ENCODE measurements around the gene CCDC116.
"Not testable (repeated sequence)": the region's sequence is repeated elsewhere in the genome, so short reads cannot be mapped to it uniquely, and the experiment has no call there.

CCDC116 gene

DNA sequence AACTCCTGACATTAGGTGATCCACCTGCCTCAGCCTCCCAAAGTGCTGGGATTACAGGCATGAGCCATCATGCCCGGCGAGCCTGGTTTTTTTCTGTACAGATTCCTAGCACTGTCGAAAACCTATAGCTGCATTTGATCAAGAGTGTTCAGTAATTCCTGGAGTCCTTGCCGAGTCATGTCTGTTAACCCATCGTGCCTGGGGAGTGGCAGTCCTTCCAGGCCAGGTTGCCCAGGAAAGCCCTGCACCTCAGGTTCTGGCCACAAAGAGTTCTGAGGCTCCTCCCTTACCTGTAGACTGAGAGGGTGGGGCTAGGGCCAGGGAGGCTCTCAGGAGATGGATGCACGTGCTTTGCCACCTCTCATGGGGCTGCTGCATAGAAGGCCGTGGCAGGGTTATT, 19.7 kb upstream of the CCDC116 start:
- peaks cover 48% of the 10 kb centered on the region for H3K36me3 ChIP-seq (ENCODE audit: control insufficient read depth, insufficient read depth, low read length)
- no peaks in the 10 kb centered on the region for H3K4me1 ChIP-seq (ENCODE audit: control insufficient read depth, insufficient read depth, low read length)
- no peaks in the 10 kb centered on the region for H3K9me3 ChIP-seq (ENCODE audit: control insufficient read depth, insufficient read depth, low read depth, low read length)
- no peak overlapping the region for H3K4me3 ChIP-seq (ENCODE audit: low read depth, low read length)
- H3K9ac ChIP-seq (ENCODE audit: low read length), result no peak overlapping the region
- H3K27me3 ChIP-seq (ENCODE audit: control insufficient read depth, insufficient read depth, low read length), result no peaks in the 10 kb centered on the region
- H3K27ac ChIP-seq (ENCODE audit: low read depth, low read length), result no peak overlapping the region

DNA sequence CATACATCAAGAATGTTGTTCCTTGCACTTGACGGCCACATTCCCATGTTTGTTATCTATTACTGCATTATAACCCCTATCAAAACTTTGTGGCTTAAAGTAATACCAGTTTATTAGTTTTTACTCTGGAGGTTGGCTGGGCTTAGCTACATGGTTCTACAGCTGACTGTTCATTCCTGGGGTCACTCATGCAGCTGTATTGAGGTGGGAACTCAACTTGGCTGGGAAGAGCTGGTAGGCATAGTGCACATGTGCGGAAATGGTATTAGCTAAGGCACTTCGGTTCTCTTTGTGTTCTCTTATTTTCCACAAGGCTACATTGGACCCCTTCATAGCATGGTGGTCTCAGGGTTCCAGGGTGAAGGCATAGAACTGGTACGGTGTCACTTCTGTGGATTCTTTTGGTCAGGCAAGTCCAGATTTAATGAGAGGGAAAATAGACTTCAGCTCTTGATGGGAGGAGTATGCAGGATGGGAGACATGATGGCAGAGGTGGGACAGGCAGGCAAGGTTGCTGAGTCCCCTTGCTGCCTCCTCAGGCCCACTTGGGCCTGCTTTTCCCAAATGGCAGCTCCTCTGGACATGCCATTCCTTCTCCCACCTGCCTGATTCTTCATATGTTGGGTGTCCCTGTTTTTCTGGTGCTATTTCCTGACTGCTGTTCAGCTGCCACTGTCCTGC, 18.9 kb upstream of the CCDC116 start:
- no peak overlapping the region for H3K9ac ChIP-seq (ENCODE audit: low read length)
- no peaks in the 10 kb centered on the region for H3K27me3 ChIP-seq (ENCODE audit: control insufficient read depth, insufficient read depth, low read length)
- H3K4me3 ChIP-seq (ENCODE audit: low read depth, low read length), result no peak overlapping the region
- no peak overlapping the region for H3K27ac ChIP-seq (ENCODE audit: low read depth, low read length)
- peaks cover 49% of the 10 kb centered on the region for H3K36me3 ChIP-seq (ENCODE audit: control insufficient read depth, insufficient read depth, low read length)
- no peaks in the 10 kb centered on the region for H3K9me3 ChIP-seq (ENCODE audit: control insufficient read depth, insufficient read depth, low read depth, low read length)
- no peaks in the 10 kb centered on the region for H3K4me1 ChIP-seq (ENCODE audit: control insufficient read depth, insufficient read depth, low read length)

DNA sequence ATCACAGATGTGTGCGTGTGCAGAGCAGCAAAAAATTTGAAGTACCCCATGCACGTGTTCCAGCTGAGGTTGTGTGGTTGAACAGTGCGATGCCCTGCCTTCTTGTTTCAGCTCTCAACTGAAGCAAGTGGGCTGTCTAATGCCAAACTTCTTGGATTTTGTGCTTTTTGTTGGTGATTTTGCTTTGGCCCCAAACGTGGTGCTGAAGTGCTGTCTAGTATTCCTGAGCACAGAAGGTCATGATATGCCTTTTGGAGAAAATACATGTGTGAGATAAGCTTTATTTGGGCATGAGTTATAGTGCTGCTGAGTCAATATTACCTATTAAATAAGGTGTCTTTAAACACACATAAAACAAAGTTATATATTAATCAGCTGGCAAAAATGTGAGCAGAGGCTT, 16.8 kb upstream of the CCDC116 start:
- Histone ChIP-seq H3K27ac (ENCODE audit: low read depth, low read length) (no peak overlapping the region), H3K36me3 (ENCODE audit: control insufficient read depth, insufficient read depth, low read length) (peaks cover 51% of the 10 kb centered on the region), H3K4me3 (ENCODE audit: low read depth, low read length) (no peak overlapping the region), H3K27me3 (ENCODE audit: control insufficient read depth, insufficient read depth, low read length) (no peaks in the 10 kb centered on the region), H3K9me3 (ENCODE audit: control insufficient read depth, insufficient read depth, low read depth, low read length) (no peaks in the 10 kb centered on the region), H3K4me1 (ENCODE audit: control insufficient read depth, insufficient read depth, low read length) (no peaks in the 10 kb centered on the region), H3K9ac (ENCODE audit: low read length) (no peak overlapping the region)

DNA sequence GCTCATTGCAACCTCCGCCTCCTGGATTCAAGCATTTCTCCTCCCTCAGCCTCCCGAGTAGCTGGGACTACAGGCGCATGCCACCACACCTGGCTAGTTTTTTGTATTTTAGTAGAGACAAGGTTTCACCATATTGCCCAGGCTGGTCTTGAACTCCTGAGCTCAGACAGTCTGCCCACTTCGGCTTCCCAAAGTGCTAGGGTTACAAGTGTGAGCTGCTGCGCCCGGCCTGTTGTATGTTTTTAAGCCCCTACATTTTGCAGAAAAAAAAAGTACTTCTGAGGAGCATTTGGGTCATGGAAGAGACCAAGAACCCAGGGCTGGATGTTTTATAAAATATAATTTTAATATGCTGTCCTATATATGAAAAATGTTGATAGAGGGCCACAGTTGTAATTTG, 15.2 kb upstream of the CCDC116 start:
- H3K27ac ChIP-seq (ENCODE audit: low read depth, low read length); H3K4me1 ChIP-seq (ENCODE audit: control insufficient read depth, insufficient read depth, low read length); H3K9ac ChIP-seq (ENCODE audit: low read length); H3K4me3 ChIP-seq (ENCODE audit: low read depth, low read length); H3K9me3 ChIP-seq (ENCODE audit: control insufficient read depth, insufficient read depth, low read depth, low read length); H3K27me3 ChIP-seq (ENCODE audit: control insufficient read depth, insufficient read depth, low read length): not testable (repeated sequence)
- peaks cover 45% of the 10 kb centered on the region for H3K36me3 ChIP-seq (ENCODE audit: control insufficient read depth, insufficient read depth, low read length)

DNA sequence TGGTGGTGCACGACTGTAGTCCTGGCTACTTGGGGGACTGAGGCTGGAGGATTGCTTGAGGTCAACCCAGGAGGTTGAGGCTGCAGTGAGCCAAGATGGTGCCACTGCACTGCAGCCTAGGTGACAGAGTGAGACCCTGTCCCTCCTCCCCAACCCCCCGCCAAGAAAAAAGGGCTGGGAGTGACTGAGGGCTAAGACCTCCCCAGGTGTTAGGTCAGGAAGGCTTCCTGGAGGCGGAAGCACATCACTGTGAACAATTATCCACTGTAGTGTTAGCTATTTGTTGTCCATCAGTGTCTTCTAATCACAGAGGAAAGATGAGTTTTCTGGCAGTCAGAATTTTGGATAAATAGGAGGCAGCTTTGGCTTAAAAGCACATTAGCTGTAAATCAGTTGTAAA, 11.5 kb upstream of the CCDC116 start:
- Histone ChIP-seq H3K9ac (ENCODE audit: low read length) (no peak overlapping the region), H3K27ac (ENCODE audit: low read depth, low read length) (no peak overlapping the region), H3K27me3 (ENCODE audit: control insufficient read depth, insufficient read depth, low read length) (no peaks in the 10 kb centered on the region), H3K36me3 (ENCODE audit: control insufficient read depth, insufficient read depth, low read length) (peaks cover 33% of the 10 kb centered on the region), H3K9me3 (ENCODE audit: control insufficient read depth, insufficient read depth, low read depth, low read length) (no peaks in the 10 kb centered on the region), H3K4me1 (ENCODE audit: control insufficient read depth, insufficient read depth, low read length) (no peaks in the 10 kb centered on the region; the same call in 1 of the 2 replicates), H3K4me3 (ENCODE audit: low read depth, low read length) (no peak overlapping the region)

DNA sequence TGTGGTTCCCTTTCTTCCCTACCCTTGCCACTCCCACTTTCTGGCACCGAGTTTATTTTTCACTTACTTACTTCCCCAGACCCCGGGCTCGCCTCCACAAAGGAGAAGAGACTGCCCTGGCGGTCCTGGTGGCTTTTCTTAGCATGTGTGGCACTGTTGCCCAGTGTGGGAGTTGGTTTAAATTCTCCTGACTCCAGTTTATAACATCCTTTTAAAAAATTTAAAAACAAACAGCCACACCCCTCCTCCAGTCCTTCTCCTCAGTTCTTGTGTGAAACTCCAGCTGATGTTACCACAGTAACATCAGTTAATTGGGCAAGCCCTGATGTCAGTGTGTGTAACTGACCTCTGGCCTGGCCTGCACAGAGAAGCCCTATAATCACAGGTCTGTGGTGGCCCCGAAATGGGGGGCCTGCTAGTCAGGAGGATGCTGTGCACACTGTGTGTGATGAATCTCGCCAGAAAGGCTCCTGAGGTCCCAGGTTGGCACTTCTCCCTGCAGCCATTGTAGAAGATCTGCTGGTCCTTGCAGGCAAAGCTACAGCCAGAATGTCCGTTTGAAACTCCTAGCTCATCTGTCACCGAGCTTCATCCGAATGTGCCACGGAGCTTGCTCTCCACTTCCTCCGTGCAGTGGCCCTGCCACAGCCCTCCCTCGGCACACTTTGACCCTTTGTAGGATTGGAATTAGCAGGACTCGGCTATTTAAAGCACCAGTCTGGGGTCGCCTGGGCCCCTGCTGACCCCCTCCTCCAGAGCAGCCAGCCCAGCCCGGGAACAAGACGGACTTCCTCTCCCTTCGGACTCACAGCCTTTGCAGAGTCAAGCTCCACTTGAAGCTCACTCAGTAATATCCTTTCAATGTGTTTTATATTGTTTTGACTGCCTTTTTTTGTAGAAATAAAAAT, 10.3 kb upstream of the CCDC116 start:
- H3K27me3 ChIP-seq (ENCODE audit: control insufficient read depth, insufficient read depth, low read length), result no peaks in the 10 kb centered on the region
- H3K36me3 ChIP-seq (ENCODE audit: control insufficient read depth, insufficient read depth, low read length), result peaks cover 32% of the 10 kb centered on the region
- no peaks in the 10 kb centered on the region; the same call in 1 of the 2 replicates for H3K4me1 ChIP-seq (ENCODE audit: control insufficient read depth, insufficient read depth, low read length)
- H3K27ac ChIP-seq (ENCODE audit: low read depth, low read length), result no peak overlapping the region
- H3K9me3 ChIP-seq (ENCODE audit: control insufficient read depth, insufficient read depth, low read depth, low read length), result no peaks in the 10 kb centered on the region
- no peak overlapping the region for H3K4me3 ChIP-seq (ENCODE audit: low read depth, low read length)
- H3K9ac ChIP-seq (ENCODE audit: low read length), result no peak overlapping the region

DNA sequence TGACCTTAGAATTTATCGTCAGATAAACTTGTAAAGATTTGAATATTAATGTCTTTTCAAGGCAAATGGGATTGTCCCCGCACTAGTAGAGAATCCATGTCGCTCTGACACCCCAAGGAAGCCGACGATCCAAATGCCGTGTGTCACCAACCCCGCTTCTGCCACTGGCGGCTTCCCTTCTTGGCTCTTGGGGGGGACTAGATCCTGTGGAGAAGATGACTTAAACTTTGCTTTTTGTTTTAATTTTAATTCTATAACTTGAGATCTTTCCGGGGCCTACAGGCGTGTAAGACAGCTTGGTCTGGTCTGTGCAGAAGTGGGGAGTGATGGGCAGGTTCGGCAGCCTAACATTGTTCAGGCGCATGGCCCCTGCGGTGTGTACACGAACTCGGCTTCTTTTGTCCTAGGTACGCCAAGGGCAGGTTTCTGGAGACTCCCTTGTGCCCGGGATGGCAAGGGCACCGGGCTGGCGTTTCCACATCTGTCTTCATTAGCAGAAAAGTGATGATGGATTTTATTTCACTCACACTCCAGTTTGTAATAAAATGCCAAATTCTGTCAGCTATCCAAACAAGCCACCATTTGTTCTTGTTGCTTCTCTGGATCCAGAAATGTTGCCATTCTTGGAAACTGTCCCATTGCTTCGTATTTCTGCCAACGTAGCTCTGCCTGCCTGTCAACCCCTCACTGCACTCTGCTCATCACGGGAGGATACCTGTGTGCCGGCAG, 9.5 kb upstream of the CCDC116 start:
- H3K4me1 ChIP-seq (ENCODE audit: control insufficient read depth, insufficient read depth, low read length), result no peaks in the 10 kb centered on the region; the same call in 1 of the 2 replicates
- H3K27me3 ChIP-seq (ENCODE audit: control insufficient read depth, insufficient read depth, low read length), result no peaks in the 10 kb centered on the region
- H3K27ac ChIP-seq (ENCODE audit: low read depth, low read length), result no peak overlapping the region
- no peak overlapping the region for H3K4me3 ChIP-seq (ENCODE audit: low read depth, low read length)
- no peak overlapping the region for H3K9ac ChIP-seq (ENCODE audit: low read length)
- peaks cover 37% of the 10 kb centered on the region for H3K36me3 ChIP-seq (ENCODE audit: control insufficient read depth, insufficient read depth, low read length)
- H3K9me3 ChIP-seq (ENCODE audit: control insufficient read depth, insufficient read depth, low read depth, low read length), result no peaks in the 10 kb centered on the region

DNA sequence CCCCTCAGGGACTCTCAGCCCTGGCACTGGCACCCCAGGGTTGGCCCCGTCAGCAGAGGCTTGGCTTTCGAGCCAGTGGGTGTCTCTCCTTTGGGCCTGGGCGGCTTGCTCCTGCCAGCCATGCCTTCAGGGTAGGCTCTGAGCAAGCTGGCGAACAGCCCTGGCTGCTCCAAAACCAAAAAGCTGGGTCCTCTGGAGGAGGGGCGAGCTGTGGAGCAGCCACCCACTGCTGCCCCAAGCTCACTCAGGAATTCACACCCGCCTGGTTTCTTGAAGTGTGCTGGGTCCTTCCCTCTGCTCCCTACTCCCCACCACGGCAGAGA, 9.0 kb upstream of the CCDC116 start:
- Histone ChIP-seq H3K9ac (ENCODE audit: low read length) (no peak overlapping the region), H3K27me3 (ENCODE audit: control insufficient read depth, insufficient read depth, low read length) (no peaks in the 10 kb centered on the region), H3K4me3 (ENCODE audit: low read depth, low read length) (no peak overlapping the region), H3K9me3 (ENCODE audit: control insufficient read depth, insufficient read depth, low read depth, low read length) (no peaks in the 10 kb centered on the region), H3K36me3 (ENCODE audit: control insufficient read depth, insufficient read depth, low read length) (peaks cover 42% of the 10 kb centered on the region), H3K27ac (ENCODE audit: low read depth, low read length) (no peak overlapping the region), H3K4me1 (ENCODE audit: control insufficient read depth, insufficient read depth, low read length) (no peaks in the 10 kb centered on the region; the same call in 1 of the 2 replicates)

DNA sequence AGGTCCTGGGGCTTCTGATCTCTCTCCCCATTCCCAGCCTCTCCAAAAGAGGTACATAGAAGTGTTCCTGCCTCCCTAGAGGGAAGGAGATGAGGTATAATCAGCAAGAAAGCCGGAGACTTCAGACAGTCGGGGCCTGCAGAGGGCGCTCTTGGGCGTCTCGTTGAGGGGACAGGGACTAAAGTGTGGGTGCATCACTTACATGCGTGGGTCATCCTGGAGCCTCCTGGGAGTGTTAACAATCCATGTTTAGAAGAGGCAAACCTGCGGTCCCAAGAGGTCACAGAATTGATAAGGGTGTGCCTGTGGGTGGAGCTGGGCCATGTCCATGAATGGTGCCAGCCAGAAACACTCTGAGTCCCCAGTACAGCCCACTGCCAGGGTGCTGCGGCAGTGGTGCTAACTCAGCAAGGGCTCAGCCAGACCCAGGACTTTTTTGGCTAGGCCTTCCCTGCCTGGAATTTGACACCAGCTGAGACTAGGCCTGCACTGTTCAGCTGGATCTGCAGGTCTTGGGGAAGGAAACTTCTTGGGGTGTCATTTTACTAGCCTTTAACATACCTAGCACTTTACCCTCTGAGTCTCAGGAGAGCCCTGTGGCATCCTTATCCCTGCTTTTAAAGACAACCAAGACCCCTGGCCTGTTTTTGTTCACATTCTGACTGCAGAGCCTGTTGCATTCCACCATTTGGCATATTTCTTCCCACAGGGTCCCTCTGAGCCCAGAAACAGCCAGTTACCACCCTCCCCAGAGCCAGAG, 8.3 kb upstream of the CCDC116 start:
- no peaks in the 10 kb centered on the region for H3K27me3 ChIP-seq (ENCODE audit: control insufficient read depth, insufficient read depth, low read length)
- peaks cover 37% of the 10 kb centered on the region for H3K36me3 ChIP-seq (ENCODE audit: control insufficient read depth, insufficient read depth, low read length)
- H3K27ac ChIP-seq (ENCODE audit: low read depth, low read length), result no peak overlapping the region
- no peak overlapping the region for H3K4me3 ChIP-seq (ENCODE audit: low read depth, low read length)
- H3K4me1 ChIP-seq (ENCODE audit: control insufficient read depth, insufficient read depth, low read length), result peaks cover 4% of the 10 kb centered on the region; the same call in 1 of the 2 replicates
- H3K9ac ChIP-seq (ENCODE audit: low read length), result no peak overlapping the region
- no peaks in the 10 kb centered on the region for H3K9me3 ChIP-seq (ENCODE audit: control insufficient read depth, insufficient read depth, low read depth, low read length)

DNA sequence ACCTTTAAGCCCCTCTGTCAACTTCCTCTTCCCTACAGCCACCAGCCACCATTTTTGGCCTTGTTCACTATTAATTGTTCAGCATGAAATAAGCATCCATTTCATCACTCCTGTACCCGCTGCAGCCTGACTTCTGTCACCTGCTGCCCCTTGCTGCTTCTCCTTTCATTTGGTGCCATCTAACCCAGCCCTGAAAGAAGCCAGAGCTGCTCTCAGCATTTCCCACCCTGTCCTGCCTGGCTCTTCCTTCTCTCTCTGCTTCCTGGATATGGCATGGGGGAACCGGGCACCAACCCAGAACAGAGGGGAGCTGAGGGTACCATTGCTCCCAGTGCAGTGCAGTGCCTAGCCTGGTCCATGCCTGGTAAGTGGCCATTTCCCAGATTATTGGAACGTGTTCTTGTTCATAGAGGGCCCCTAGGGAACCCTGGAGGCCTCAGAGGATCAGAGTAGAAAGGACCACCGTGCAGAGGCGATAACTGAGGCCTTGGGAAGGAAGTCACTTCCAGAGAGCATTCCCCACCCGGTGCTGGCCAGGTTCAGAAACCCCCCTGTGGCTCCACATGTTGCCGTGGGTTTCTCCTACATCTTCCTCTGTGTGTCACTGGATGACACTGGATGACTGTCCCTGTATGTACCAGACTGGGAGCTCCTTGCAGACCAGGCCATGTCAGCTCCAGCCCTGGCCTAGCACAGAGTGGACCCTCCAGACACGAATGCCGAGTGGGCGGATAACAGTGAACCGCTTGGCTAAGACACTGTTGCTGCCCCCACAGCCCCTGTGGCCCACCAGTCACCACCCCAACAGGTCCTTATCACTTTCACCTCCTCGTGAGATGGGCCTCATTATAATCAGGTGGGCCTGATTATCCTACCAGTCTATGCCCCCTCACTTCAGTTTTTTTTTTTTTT, 7.4 kb upstream of the CCDC116 start:
- Histone ChIP-seq H3K9me3 (ENCODE audit: control insufficient read depth, insufficient read depth, low read depth, low read length) (no peaks in the 10 kb centered on the region), H3K4me1 (ENCODE audit: control insufficient read depth, insufficient read depth, low read length) (peaks cover 4% of the 10 kb centered on the region; the same call in 1 of the 2 replicates), H3K9ac (ENCODE audit: low read length) (no peak overlapping the region), H3K27ac (ENCODE audit: low read depth, low read length) (no peak overlapping the region), H3K4me3 (ENCODE audit: low read depth, low read length) (no peak overlapping the region), H3K36me3 (ENCODE audit: control insufficient read depth, insufficient read depth, low read length) (peaks cover 35% of the 10 kb centered on the region), H3K27me3 (ENCODE audit: control insufficient read depth, insufficient read depth, low read length) (no peaks in the 10 kb centered on the region)

All from HUES6 (cell line).